Measurements from ENCODE around the gene CDK6. TPM values are rescaled to one million over a fixed set of nuclear protein-coding genes. Genes with fewer than 3 reads are reported as not detected.

The CDK6 gene
- total and polyA plus RNA-seq, 9 of the 15 experiments (the other 6 are each of a cell fraction or from before 2014, with no cell fraction given) = 7.6 to 109 (median 44.4) TPM

GRCh38 chr7:92626281-92626809 is 210.0 kb downstream of the CDK6 start:
- TF ChIP-seq TEAD4 (IDR thresholded peaks at IDR 0.05; ENCODE audit: low read length) (no peak), TEAD4 (CRISPR knock-in tag; IDR thresholded peaks at IDR 0.05; ENCODE audit: borderline replicate concordance) (no peak), ZNF436 (CRISPR knock-in tag; IDR thresholded peaks at IDR 0.05) (no peak), XRCC5 (IDR thresholded peaks at IDR 0.05; ENCODE audit: low read depth, low read length) (no peak), SETDB1 (IDR thresholded peaks at IDR 0.05; ENCODE audit: low read length) (no peak), PKNOX1 (IDR thresholded peaks at IDR 0.05) (no peak), SRSF7 (optimal IDR thresholded peaks at IDR 0.05; ENCODE audit: low read depth, low read length) (no peak), ZNF277 (CRISPR knock-in tag; IDR thresholded peaks at IDR 0.05; ENCODE audit: borderline replicate concordance) (no peak), FUS (optimal IDR thresholded peaks at IDR 0.05; ENCODE audit: low read depth, low read length) (no peak), ZNF239 (CRISPR knock-in tag; IDR thresholded peaks at IDR 0.05) (no peak), BDP1 (IDR thresholded peaks at IDR 0.05; ENCODE audit: insufficient read depth, insufficient read length) (no peak), HCFC1 (IDR thresholded peaks at IDR 0.05; ENCODE audit: low read depth, low read length) (no peak), PHF21A (IDR thresholded peaks at IDR 0.05; ENCODE audit: borderline replicate concordance, low read depth) (no peak), ETV6 (IDR thresholded peaks at IDR 0.05; ENCODE audit: borderline replicate concordance in 1 of 2, low read depth in 2 of 2, low read length in 1 of 2) (no peak), ETV6 (CRISPR knock-in tag; IDR thresholded peaks at IDR 0.05; ENCODE audit: borderline replicate concordance) (no peak), PRPF4 (IDR thresholded peaks at IDR 0.05; ENCODE audit: insufficient read depth, low read depth, low read length, poor library complexity, severe bottlenecking) (no peak), PHF20 (IDR thresholded peaks at IDR 0.05; ENCODE audit: partially characterized antibody) (no peak), EWSR1 (IDR thresholded peaks at IDR 0.05; ENCODE audit: borderline replicate concordance, low read depth, partially characterized antibody) (no peak), ZNF347 (CRISPR knock-in tag; IDR thresholded peaks at IDR 0.05; ENCODE audit: low read depth) (no peak), YY1 (IDR thresholded peaks at IDR 0.05; ENCODE audit: borderline replicate concordance in 1 of 3, control insufficient read depth in 1 of 3, extremely low read depth in 1 of 3, insufficient read depth in 3 of 3, insufficient read length in 1 of 3, insufficient replicate concordance in 2 of 3, low read depth in 1 of 3, low read length in 2 of 3) (no peak), KAT8 (IDR thresholded peaks at IDR 0.05; ENCODE audit: low read depth) (no peak), ZNF695 (CRISPR knock-in tag; IDR thresholded peaks at IDR 0.05) (no peak)
- 96% methylated on average over 4 of the region's 4 CpGs for WGBS (ENCODE audit: insufficient coverage, low coverage, missing lambda C conversion rate)
- Histone ChIP-seq H2AFZ (ENCODE audit: low read depth, low read length) (no peak overlapping the region), H3K9me3 (replicated peaks; ENCODE audit: control insufficient read depth, insufficient read depth, low read depth, low read length) (no peaks in the 10 kb centered on the region), H3K27me3 (ENCODE audit: control insufficient read depth in 2 of 2, insufficient read depth in 2 of 2, low read length in 2 of 2) (no peaks in the 10 kb centered on the region), H4K20me1 (replicated peaks; ENCODE audit: control insufficient read depth, insufficient read depth, low read length) (no peaks in the 10 kb centered on the region), H3K9me1 (ENCODE audit: control insufficient read depth, insufficient read depth, low read length) (no peaks in the 10 kb centered on the region), H3K4me3 (no peak overlapping the region), H3K27ac (ENCODE audit: extremely low read depth, low read depth, low read length) (no peak overlapping the region), H3K4me2 (ENCODE audit: insufficient read depth, low read length) (no peak overlapping the region), H3K4me1 (replicated peaks in 1 of 2; ENCODE audit: control insufficient read depth in 2 of 2, insufficient read depth in 2 of 2, low read length in 2 of 2) (peaks cover 0 to under 1% of the 10 kb centered on the region in 2 experiments; a peak in 1 of 5 replicates), H3K36me3 (ENCODE audit: control insufficient read depth, insufficient read depth, low read length) (peaks cover 24% of the 10 kb centered on the region), H3K79me2 (ENCODE audit: control insufficient read depth, insufficient read depth, low read length) (no peaks in the 10 kb centered on the region), H3K9ac (ENCODE audit: insufficient read depth in 1 of 2, low read depth in 2 of 2, low read length in 2 of 2) (no peak overlapping the region)
- no peak for ATAC-seq
- POLR2A ChIA-PET = interaction anchor here (0.6 kb wide), 1 partner anchor 9 kb away, joined by 5 read pairs; no protein-coding TSS in a partner anchor
- no peak for FAIRE-seq
- CTCF ChIA-PET (ENCODE audit: low intra/inter-chr PET ratio) = no interaction called here
- in situ Hi-C loops (cut with MboI) (no loop called here), intact Hi-C loops (cut with micrococcal nuclease) (loop anchor here (10.0 kb wide), 2 partner anchors 358 to 598 kb away; partner anchors contain the start of gene HEPACAM2)
- no TSS peak for BruUV-seq (replicated peaks)
- no peak for DNase-seq (ENCODE audit: extremely low read depth in 1 of 4, low spot score in 3 of 4)

All from K562 (cell line).